GM13976 (cell line): Measurements from ENCODE around the gene KCNH3.
A peak's percentile ranks its signal among the peaks of the same experiment; 100 is the strongest.

Experiments
- DNase-seq: peaks from one replicate; pipeline ENCODE4 v3.0.0; 2012; ENCODE audit warnings: low spot score
- in situ Hi-C: fragments of 300-500 bp; cut with MboI; formaldehyde crosslinking; loops from one replicate; pipeline ENCODE4 v1.12.0; 2022; ENCODE audit warnings: low sequenced_read_pairs, mixed read lengths, inconsistent platforms; ENCODE audit not compliant: unreplicated experiment
- TF ChIP-seq, protein P1 (sequence below): IDR thresholded peaks from 2 replicates; pipeline ENCODE4 v1.5.1; 2012; ENCODE audit warnings: borderline replicate concordance, mild to moderate bottlenecking; ENCODE audit not compliant: insufficient read depth; ENCODE audit errors: extremely low read depth, missing control alignments, control extremely low read depth

Gene KCNH3

DNA sequence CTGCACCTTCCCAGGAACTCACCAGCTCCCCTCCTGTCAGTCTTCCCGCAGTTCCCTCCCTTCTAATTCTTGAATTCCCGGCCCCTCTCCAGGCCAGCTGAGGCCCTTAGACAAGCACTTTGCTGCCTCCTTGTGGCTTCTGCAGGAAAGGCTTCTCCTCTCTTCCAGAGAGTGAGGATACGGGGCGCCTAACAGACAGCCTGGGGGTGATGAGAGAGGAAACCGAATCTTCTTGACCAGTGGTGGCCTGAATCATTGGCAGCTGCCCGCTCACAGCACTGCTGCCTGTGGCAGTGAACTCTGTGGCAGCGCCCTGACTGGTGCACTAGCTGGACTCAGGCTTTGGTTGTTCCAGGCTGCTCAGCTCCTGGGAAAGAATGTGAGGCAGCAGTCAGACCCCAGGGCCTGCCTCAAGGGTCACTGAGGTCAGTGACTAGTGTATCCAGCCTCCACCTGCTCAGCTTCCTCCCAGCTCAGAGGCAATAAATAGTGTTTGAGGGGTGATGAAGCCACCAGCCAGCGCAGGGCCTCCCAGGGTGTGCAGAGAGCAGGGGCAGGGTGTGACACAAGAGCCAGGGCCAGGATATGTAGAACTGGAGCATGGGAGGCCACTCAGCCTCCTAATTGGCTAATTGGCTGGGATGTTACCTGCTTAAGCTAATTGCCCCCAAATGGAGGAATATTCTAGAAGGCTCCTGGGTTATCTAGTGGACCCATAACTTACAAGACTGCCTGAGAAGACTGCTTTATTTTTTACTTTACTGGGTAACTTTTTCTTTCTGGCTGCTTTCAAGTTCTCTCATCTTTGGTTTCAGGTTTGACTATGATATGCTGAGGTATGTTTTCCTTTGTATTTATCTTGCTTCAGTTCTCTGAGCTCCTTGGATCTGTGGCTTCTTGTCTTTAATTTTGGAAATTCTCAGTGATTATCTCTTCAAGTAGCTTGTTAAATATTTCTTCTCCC, 42.0 kb downstream of the KCNH3 start:
- TF ChIP-seq, protein P1, sequence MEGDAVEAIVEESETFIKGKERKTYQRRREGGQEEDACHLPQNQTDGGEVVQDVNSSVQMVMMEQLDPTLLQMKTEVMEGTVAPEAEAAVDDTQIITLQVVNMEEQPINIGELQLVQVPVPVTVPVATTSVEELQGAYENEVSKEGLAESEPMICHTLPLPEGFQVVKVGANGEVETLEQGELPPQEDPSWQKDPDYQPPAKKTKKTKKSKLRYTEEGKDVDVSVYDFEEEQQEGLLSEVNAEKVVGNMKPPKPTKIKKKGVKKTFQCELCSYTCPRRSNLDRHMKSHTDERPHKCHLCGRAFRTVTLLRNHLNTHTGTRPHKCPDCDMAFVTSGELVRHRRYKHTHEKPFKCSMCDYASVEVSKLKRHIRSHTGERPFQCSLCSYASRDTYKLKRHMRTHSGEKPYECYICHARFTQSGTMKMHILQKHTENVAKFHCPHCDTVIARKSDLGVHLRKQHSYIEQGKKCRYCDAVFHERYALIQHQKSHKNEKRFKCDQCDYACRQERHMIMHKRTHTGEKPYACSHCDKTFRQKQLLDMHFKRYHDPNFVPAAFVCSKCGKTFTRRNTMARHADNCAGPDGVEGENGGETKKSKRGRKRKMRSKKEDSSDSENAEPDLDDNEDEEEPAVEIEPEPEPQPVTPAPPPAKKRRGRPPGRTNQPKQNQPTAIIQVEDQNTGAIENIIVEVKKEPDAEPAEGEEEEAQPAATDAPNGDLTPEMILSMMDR, result peak; percentile 91
- in situ Hi-C loops, result no loop called here
- peak; percentile 80 for DNase-seq

DNA sequence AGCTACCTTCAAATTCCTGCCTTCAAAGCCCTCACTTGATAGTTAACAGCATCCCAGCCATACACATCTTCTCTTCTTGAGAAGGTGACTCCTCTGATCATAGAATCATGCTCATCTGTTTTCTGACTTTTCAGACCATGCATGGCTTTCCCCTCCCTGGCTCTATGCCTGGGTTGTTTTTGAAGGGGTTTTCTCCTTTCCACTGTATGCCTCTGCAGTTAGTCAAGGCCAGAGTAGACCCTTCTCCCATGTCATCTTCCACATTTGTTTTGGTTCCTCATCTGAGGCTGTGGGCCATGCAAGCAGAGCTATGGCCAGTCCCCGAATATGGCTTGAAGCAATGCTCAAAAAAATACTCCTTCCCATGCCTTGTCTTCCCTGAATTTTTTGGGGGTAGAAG, 43.4 kb downstream of the KCNH3 start:
- TF ChIP-seq, protein P1, result no peak
- peak; percentile 56 for DNase-seq
- in situ Hi-C loops, result no loop called here

DNA sequence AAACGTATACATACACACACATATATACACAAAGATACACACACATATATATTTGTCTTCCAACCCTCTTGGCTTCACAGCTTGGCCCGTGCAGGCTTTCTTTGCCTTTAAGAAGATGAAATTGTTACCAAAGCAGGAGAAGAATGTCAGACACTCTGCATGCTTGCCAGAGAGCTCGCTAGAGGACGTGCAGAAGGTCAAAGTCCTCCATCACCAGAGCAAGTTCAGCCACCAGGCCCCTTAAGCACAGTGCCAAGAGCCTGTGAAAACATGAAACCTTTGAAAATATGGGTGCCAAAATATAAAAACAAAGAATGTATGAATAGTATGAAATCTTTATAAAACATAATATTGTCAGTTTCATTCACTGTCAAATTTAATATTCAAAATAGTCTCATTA, 44.0 kb downstream of the KCNH3 start:
- no peak for DNase-seq
- TF ChIP-seq, protein P1, result no peak
- in situ Hi-C loops, result no loop called here

DNA sequence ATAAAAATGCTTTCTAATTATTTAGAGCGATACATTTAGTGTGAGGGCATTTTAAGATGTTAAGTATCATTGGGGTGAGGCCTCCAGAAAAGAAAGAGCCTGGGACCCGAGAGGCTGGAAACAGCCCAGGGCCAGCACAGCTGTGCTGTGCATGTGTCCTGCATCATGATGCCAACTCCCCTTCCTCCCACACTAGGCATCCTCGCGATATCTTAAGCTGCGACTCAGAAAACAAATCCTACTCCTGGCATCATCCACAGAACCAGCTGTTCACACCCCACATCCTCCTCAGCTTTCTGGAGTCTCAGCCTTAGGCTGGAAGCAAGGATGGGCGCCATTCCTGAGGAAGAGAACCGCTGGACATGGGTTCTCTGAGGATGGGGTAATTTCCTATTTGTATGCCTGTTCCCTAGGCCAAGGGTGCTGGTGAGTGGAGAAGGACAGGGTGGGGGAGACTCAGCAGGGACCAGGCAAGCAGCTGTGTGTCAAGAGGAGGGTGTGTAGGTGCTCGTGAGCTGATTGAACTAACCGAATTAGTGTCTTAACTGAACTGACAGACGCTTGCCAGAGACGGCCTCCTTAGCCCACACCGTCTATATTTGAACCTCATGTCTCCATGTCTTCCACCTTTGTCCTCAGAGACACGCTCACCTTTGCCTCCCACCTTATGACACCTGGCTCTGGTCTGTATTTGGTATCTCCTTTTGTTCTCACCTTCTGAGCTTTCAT, 44.7 kb downstream of the KCNH3 start:
- in situ Hi-C loops, result no loop called here
- no peak for DNase-seq
- TF ChIP-seq, protein P1, result no peak

DNA sequence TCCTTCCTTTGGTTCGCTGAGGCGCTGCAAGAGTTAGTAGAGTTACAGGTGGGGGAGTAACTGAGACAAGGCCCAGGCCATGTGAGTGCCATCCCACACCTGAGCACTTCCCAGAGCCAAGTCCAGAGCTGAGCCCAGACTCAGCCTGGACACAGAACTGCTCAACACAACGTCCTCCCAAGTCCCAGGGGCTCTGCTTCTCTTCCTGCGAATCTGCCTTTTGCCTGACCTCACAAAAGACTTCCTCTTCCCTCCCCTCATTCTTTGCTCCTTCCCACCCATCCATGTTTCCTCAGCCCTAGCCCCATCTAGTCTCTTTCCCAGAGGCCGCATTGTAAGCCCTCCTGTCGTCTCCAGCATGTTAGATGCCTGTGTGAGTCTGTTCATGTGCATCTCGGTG, 45.8 kb downstream of the KCNH3 start:
- no peak for DNase-seq
- in situ Hi-C loops, result no loop called here

More for the DNA sequence above, 45.8 kb downstream of the KCNH3 start:
- TF ChIP-seq, protein P1, result no peak
